Measurements from ENCODE around the gene SLC2A10.

DNA sequence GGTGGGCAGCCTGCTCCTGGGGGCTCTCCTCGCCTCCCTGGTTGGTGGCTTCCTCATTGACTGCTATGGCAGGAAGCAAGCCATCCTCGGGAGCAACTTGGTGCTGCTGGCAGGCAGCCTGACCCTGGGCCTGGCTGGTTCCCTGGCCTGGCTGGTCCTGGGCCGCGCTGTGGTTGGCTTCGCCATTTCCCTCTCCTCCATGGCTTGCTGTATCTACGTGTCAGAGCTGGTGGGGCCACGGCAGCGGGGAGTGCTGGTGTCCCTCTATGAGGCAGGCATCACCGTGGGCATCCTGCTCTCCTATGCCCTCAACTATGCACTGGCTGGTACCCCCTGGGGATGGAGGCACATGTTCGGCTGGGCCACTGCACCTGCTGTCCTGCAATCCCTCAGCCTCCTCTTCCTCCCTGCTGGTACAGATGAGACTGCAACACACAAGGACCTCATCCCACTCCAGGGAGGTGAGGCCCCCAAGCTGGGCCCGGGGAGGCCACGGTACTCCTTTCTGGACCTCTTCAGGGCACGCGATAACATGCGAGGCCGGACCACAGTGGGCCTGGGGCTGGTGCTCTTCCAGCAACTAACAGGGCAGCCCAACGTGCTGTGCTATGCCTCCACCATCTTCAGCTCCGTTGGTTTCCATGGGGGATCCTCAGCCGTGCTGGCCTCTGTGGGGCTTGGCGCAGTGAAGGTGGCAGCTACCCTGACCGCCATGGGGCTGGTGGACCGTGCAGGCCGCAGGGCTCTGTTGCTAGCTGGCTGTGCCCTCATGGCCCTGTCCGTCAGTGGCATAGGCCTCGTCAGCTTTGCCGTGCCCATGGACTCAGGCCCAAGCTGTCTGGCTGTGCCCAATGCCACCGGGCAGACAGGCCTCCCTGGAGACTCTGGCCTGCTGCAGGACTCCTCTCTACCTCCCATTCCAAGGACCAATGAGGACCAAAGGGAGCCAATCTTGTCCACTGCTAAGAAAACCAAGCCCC, 16.0 kb downstream of the SLC2A10 start:
- no peak for TF ChIP-seq EZH2 (IDR thresholded peaks at IDR 0.05; ENCODE audit: borderline replicate concordance, low read depth, low read length, severe bottlenecking)
- TF ChIP-seq, protein P1, sequence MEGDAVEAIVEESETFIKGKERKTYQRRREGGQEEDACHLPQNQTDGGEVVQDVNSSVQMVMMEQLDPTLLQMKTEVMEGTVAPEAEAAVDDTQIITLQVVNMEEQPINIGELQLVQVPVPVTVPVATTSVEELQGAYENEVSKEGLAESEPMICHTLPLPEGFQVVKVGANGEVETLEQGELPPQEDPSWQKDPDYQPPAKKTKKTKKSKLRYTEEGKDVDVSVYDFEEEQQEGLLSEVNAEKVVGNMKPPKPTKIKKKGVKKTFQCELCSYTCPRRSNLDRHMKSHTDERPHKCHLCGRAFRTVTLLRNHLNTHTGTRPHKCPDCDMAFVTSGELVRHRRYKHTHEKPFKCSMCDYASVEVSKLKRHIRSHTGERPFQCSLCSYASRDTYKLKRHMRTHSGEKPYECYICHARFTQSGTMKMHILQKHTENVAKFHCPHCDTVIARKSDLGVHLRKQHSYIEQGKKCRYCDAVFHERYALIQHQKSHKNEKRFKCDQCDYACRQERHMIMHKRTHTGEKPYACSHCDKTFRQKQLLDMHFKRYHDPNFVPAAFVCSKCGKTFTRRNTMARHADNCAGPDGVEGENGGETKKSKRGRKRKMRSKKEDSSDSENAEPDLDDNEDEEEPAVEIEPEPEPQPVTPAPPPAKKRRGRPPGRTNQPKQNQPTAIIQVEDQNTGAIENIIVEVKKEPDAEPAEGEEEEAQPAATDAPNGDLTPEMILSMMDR (IDR thresholded peaks at IDR 0.05; ENCODE audit: extremely low read depth in 1 of 2, insufficient read depth in 1 of 2, low read depth in 1 of 2, low read length in 2 of 2): no peak
- TF ChIP-seq, protein P2, sequence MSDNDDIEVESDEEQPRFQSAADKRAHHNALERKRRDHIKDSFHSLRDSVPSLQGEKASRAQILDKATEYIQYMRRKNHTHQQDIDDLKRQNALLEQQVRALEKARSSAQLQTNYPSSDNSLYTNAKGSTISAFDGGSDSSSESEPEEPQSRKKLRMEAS (IDR thresholded peaks at IDR 0.05; ENCODE audit: insufficient read depth, insufficient read length): no peak
- TF ChIP-seq GATA2 (IDR thresholded peaks at IDR 0.05; ENCODE audit: insufficient read depth, insufficient read length, low read depth, low read length): no peak
- no peak for TF ChIP-seq POLR2A (IDR thresholded peaks at IDR 0.05; ENCODE audit: low read depth, low read length)
- no peak for TF ChIP-seq JUN (IDR thresholded peaks at IDR 0.05; ENCODE audit: borderline replicate concordance, insufficient read depth, insufficient read length, low read depth)
- no peak for TF ChIP-seq MYC (IDR thresholded peaks at IDR 0.05; ENCODE audit: low read depth, low read length)

All from endothelial cell of umbilical vein (primary cell).